Hematopoietic multipotent progenitor cell treated with erythropoietin and hydrocortisone succinate and interleukin-3 and kit ligand, for 6 days (in vitro differentiated cells): ENCODE data around the gene IL5RA.
A peak's percentile ranks its signal among the peaks of the same experiment; 100 is the strongest.

Experiments
- DNase-seq: peaks from one replicate; pipeline ENCODE4 v3.0.0-alpha.2; 2015

IL5RA gene

GRCh38 chr3:3107181-3107580 is 3.0 kb downstream of the IL5RA start:
- no peak for DNase-seq

- no peak for DNase-seq
Observed at GRCh38 chr3:3105815-3106214, 4.4 kb downstream of the IL5RA start.

GRCh38 chr3:3105246-3105645 is 4.9 kb downstream of the IL5RA start:
- DNase-seq: no peak

- no peak for DNase-seq
Observed at GRCh38 chr3:3102751-3103150, 7.4 kb downstream of the IL5RA start.

GRCh38 chr3:3101660-3102458 is 8.3 kb downstream of the IL5RA start:
- no peak for DNase-seq

- no peak for DNase-seq
Observed at GRCh38 chr3:3097958-3098357, 12.2 kb downstream of the IL5RA start.

GRCh38 chr3:3089017-3089416 is 21.2 kb downstream of the IL5RA start:
- no peak for DNase-seq

- no peak for DNase-seq
Observed at GRCh38 chr3:3087716-3088465, 22.3 kb downstream of the IL5RA start.

- no peak for DNase-seq
Observed at GRCh38 chr3:3087279-3087678, 22.9 kb downstream of the IL5RA start.

- peak; percentile 50 for DNase-seq
Observed at GRCh38 chr3:3086239-3086638, 23.9 kb downstream of the IL5RA start.

GRCh38 chr3:3085782-3086181 is 24.4 kb downstream of the IL5RA start:
- DNase-seq: no peak

GRCh38 chr3:3084890-3085289 is 25.3 kb downstream of the IL5RA start:
- peak; percentile 18 for DNase-seq

GRCh38 chr3:3082234-3082924 is 27.8 kb downstream of the IL5RA start:
- peak; percentile 16 for DNase-seq

GRCh38 chr3:3081381-3082233 is 28.6 kb downstream of the IL5RA start:
- DNase-seq: peak; percentile 65

GRCh38 chr3:3080309-3080708 is 29.9 kb downstream of the IL5RA start:
- no peak for DNase-seq

- DNase-seq: no peak
Observed at GRCh38 chr3:3074551-3075257, 35.5 kb downstream of the IL5RA start.

GRCh38 chr3:3071136-3071535 is 39.0 kb downstream of the IL5RA start:
- no peak for DNase-seq

- no peak for DNase-seq
Observed at GRCh38 chr3:3069723-3070122, 40.5 kb downstream of the IL5RA start.

- DNase-seq: no peak
Observed at GRCh38 chr3:3068358-3068881, 41.8 kb downstream of the IL5RA start.

GRCh38 chr3:3066910-3067309 is 43.3 kb downstream of the IL5RA start:
- no peak for DNase-seq

- no peak for DNase-seq
Observed at GRCh38 chr3:3066378-3066777, 43.8 kb downstream of the IL5RA start.

- no peak for DNase-seq
Observed at GRCh38 chr3:3065876-3066275, 44.3 kb downstream of the IL5RA start.
